Endodermal cell (in vitro differentiated cells): Measurements from ENCODE around the gene FABP1. TPM values are rescaled to one million over a fixed set of nuclear protein-coding genes. Genes with fewer than 3 reads are reported as not detected.

ENCODE experiments used
- DNase-seq: peaks from one replicate; pipeline ENCODE4 v3.0.0-alpha.2; 2017
- H3K27ac ChIP-seq: 2 replicates; pipeline ENCODE4 v1.5.1; 2013; ENCODE audit warnings: mild to moderate bottlenecking, low read depth, low read length, moderate library complexity
- H3K27me3 ChIP-seq: 2 replicates; pipeline ENCODE4 v1.6.1; 2013; ENCODE audit warnings: mild to moderate bottlenecking, low read length, moderate library complexity; ENCODE audit not compliant: insufficient read depth, control insufficient read depth, poor library complexity, severe bottlenecking
- H3K36me3 ChIP-seq: 2 replicates; pipeline ENCODE4 v1.7.0; 2013; ENCODE audit warnings: mild to moderate bottlenecking, low read length, moderate library complexity; ENCODE audit not compliant: control insufficient read depth, insufficient read depth
- H3K4me1 ChIP-seq: one replicate; pipeline ENCODE4 v1.7.0; 2013; ENCODE audit warnings: low read length; ENCODE audit not compliant: control insufficient read depth, insufficient read depth
- H3K4me3 ChIP-seq: 2 replicates; pipeline ENCODE4 v1.5.1; 2013; ENCODE audit warnings: mild to moderate bottlenecking, low read length, moderate library complexity
- H3K9ac ChIP-seq: 2 replicates; pipeline ENCODE4 v1.6.1; 2013; ENCODE audit warnings: mild to moderate bottlenecking, low read length, moderate library complexity; ENCODE audit not compliant: poor library complexity, severe bottlenecking; ENCODE audit errors: extremely low read depth
- H3K9me3 ChIP-seq: 2 replicates; pipeline ENCODE4 v1.6.1; 2013; ENCODE audit warnings: mild to moderate bottlenecking, low read length, moderate library complexity; ENCODE audit not compliant: control insufficient read depth
- H3K27ac Mint-ChIP-seq: 2 replicates; pipeline ENCODE4 v1.8.0; 2020; ENCODE audit warnings: mixed read lengths
- H3K27me3 Mint-ChIP-seq: 2 replicates; pipeline ENCODE4 v1.8.0; 2021; ENCODE audit warnings: mild to moderate bottlenecking, mixed read lengths; ENCODE audit not compliant: insufficient read depth
- H3K36me3 Mint-ChIP-seq: 2 replicates; pipeline ENCODE4 v1.8.0; 2020; ENCODE audit warnings: low read depth, mixed read lengths
- H3K4me1 Mint-ChIP-seq: 2 replicates; pipeline ENCODE4 v1.8.0; 2020; ENCODE audit warnings: mixed read lengths
- H3K4me3 Mint-ChIP-seq: 2 replicates; pipeline ENCODE4 v1.8.0; 2020; ENCODE audit warnings: mild to moderate bottlenecking, moderate library complexity, mixed read lengths
- H3K9me3 Mint-ChIP-seq: 2 replicates; pipeline ENCODE4 v1.8.0; 2020; ENCODE audit warnings: mild to moderate bottlenecking, mixed read lengths
- WGBS, 2 experiments: methylation state at CpG; one replicate each; pipeline versions ENCODE4 v1.1.5 to v1.1.7; 2013; ENCODE audit warnings: missing lambda C conversion rate in 2 of 2, mixed read lengths in 1 of 2; ENCODE audit not compliant: insufficient coverage in 1 of 2, insufficient read length in 1 of 2; 5-methylcytosine and 5-hydroxymethylcytosine counted together
- total RNA-seq, 2 donors: library from RNA; stranded (reverse); fragmentation: NEBNext Ultra II Directional in 1 of 2; extraction: Animal tissue kit (Norgen Biotek cat#: 25700) in 1 of 2; gene quantifications; 2 replicates in 1 of 2; 3 replicates in 1 of 2; pipeline ENCODE4 v1.2.1, GENCODE V29; 2021
- TF ChIP-seq, protein P1 (sequence below): fragments of 200-600 bp; sonication (generic); conservative IDR thresholded peaks from 2 replicates; pipeline ENCODE4 v1.5.0; 2021; ENCODE audit warnings: antibody characterized with exemption, mild to moderate bottlenecking

FABP1 gene
- total RNA-seq, 2 donors from 2014 or later = not detected

DNA sequence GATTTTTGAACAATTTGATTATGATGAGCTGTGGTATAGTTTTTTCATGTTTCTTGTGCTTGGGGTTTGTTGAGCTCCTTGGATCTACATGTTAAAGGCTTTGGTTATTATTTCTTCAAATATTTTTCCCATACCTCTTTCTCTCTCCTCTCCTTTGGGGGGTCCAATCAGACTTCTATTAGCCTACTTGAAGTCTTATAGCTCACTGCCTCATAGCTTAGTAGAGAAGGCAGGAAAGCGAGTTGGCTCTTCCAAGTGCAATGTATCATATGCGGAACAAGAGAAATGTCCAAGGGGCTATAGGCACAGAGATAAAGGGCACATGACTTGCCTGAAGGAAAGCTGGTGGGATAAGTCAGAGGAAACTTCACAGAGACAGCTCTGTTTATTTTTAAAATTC lies 14.1 kb upstream of the FABP1 start:
- Histone ChIP-seq H3K9ac (no peak overlapping the region), H3K27ac (no peak overlapping the region), H3K27me3 (peaks cover 23% of the 10 kb centered on the region), H3K9me3 (no peaks in the 10 kb centered on the region), H3K4me1 (no peaks in the 10 kb centered on the region), H3K36me3 (no peaks in the 10 kb centered on the region), H3K4me3 (no peak overlapping the region)
- Mint-ChIP-seq H3K27me3 (peaks cover 20% of the 10 kb centered on the region), H3K9me3 (no peaks in the 10 kb centered on the region), H3K36me3 (no peaks in the 10 kb centered on the region), H3K4me3 (no peak overlapping the region), H3K27ac (no peak overlapping the region), H3K4me1 (no peaks in the 10 kb centered on the region)
- DNase-seq = no peak
- WGBS, 2 experiments = 93 to 100% methylated on average over 1 to 2 of the region's 2 CpGs
- TF ChIP-seq, protein P1, sequence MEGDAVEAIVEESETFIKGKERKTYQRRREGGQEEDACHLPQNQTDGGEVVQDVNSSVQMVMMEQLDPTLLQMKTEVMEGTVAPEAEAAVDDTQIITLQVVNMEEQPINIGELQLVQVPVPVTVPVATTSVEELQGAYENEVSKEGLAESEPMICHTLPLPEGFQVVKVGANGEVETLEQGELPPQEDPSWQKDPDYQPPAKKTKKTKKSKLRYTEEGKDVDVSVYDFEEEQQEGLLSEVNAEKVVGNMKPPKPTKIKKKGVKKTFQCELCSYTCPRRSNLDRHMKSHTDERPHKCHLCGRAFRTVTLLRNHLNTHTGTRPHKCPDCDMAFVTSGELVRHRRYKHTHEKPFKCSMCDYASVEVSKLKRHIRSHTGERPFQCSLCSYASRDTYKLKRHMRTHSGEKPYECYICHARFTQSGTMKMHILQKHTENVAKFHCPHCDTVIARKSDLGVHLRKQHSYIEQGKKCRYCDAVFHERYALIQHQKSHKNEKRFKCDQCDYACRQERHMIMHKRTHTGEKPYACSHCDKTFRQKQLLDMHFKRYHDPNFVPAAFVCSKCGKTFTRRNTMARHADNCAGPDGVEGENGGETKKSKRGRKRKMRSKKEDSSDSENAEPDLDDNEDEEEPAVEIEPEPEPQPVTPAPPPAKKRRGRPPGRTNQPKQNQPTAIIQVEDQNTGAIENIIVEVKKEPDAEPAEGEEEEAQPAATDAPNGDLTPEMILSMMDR = no peak

DNA sequence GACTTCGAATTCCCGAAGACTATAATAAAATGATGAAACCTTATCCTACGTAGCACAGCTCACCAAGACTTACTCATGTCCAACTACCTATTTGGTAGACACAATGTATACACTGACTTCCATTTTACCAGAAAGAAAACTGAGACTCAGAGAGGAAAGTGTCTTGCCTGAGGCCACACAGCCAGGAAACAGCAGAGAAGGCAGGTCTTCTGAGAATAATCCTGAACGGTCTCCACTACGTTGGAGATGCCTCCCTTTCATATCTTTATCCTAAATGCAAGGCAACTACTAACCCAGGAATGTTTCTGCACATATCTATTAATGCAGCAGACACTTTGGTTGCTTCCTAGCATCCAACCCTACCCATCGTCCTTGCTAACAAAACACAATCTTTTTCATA lies 11.9 kb upstream of the FABP1 start:
- Histone ChIP-seq H3K9ac (no peak overlapping the region), H3K4me1 (no peaks in the 10 kb centered on the region), H3K9me3 (no peaks in the 10 kb centered on the region), H3K4me3 (no peak overlapping the region), H3K36me3 (no peaks in the 10 kb centered on the region), H3K27me3 (peaks cover 42% of the 10 kb centered on the region), H3K27ac (no peak overlapping the region)
- Mint-ChIP-seq H3K9me3 (no peaks in the 10 kb centered on the region), H3K36me3 (no peaks in the 10 kb centered on the region), H3K4me3 (no peak overlapping the region), H3K4me1 (no peaks in the 10 kb centered on the region), H3K27ac (no peak overlapping the region), H3K27me3 (peaks cover 29% of the 10 kb centered on the region)
- DNase-seq = no peak
- 86 to 94% methylated on average over 3 to 6 of the region's 6 CpGs for WGBS, 2 experiments
- TF ChIP-seq, protein P1 = no peak

DNA sequence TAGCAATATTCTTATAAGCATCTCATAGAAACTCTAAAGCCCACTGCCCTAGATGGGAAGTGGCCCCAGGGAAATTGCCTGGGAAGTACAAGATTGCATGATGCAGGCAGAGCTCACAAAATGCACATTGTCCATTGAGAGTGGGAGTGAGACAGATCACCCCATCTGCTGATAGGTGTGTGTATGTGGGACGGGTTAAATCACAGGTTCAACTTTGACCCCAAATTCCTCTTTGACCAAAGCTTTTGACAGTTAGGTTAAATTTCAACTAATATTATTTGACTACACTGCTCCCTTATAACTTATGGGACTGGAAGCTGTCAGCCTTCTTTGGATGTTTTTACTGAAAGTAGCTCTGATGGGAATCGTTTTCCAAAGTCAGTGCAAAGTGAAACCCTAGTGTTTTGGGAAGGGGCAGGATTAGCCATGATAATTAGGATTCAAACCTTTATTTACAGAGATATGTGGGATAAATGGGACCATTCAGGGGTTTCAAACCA lies 11.4 kb upstream of the FABP1 start:
- DNase-seq = no peak
- no peaks in the 10 kb centered on the region for H3K4me1 ChIP-seq
- Mint-ChIP-seq H3K4me3 (no peak overlapping the region), H3K36me3 (no peaks in the 10 kb centered on the region), H3K4me1 (no peaks in the 10 kb centered on the region), H3K27ac (no peak overlapping the region), H3K9me3 (no peaks in the 10 kb centered on the region), H3K27me3 (peaks cover 28% of the 10 kb centered on the region)
- H3K27ac ChIP-seq = no peak overlapping the region
- TF ChIP-seq, protein P1 = no peak
- H3K4me3 ChIP-seq = no peak overlapping the region
- no peaks in the 10 kb centered on the region for H3K36me3 ChIP-seq
- H3K9me3 ChIP-seq = no peaks in the 10 kb centered on the region
- peaks cover 44% of the 10 kb centered on the region for H3K27me3 ChIP-seq
- 84 to 100% methylated on average over 1 of the region's 2 CpGs for WGBS, 2 experiments
- H3K9ac ChIP-seq = no peak overlapping the region
